Adrenal gland (tissue), 12 donors: ENCODE results near the gene LARGE1. TPM values are rescaled to one million over a fixed set of nuclear protein-coding genes. Genes with fewer than 3 reads are reported as not detected.
A peak's percentile ranks its signal among the peaks of the same experiment; 100 is the strongest.

ENCODE experiments used
- DNase-seq, 7 donors: peaks; one replicate each; pipeline ENCODE4 v3.0.0-alpha.2; 2019 to 2020
- H3K27ac ChIP-seq, 5 donors: fragments of 200-600 bp; sonication (generic) in 4 of 5; 1 replicate in 3 of 5; 2 replicates in 2 of 5; pipeline versions ENCODE4 v1.5.1 to v1.8.0; 2016 to 2020; ENCODE audit warnings: mild to moderate bottlenecking in 1 of 5
- H3K27me3 ChIP-seq: fragments of 200-600 bp; 2 replicates; pipeline ENCODE4 v1.8.0; 2021
- H3K36me3 ChIP-seq, 2 donors: fragments of 200-600 bp; replicated peaks in 1 of 2; 1 replicate in 1 of 2; 2 replicates in 1 of 2; pipeline versions ENCODE4 v1.5.1 to v1.8.0; 2018 to 2022
- H3K4me1 ChIP-seq, 2 donors: fragments of 200-600 bp; replicated peaks in 1 of 2; 1 replicate in 1 of 2; 2 replicates in 1 of 2; pipeline versions ENCODE4 v1.5.1 to v1.8.0; 2018 to 2021
- H3K4me3 ChIP-seq, 4 donors: fragments of 200-600 bp; sonication (generic) in 3 of 4; one replicate each; pipeline ENCODE4 v1.5.1; 2016 to 2018
- H3K9me3 ChIP-seq, 3 donors: fragments of 200-600 bp; sonication (generic) in 1 of 3; replicated peaks in 1 of 3; 1 replicate in 2 of 3; 2 replicates in 1 of 3; pipeline versions ENCODE4 v1.5.1 to v1.8.0; 2016 to 2021
- POLR2A ChIP-seq, 2 donors: fragments of 450-650 bp; IDR thresholded peaks; one replicate each; pipeline ENCODE4 v1.6.1; 2017; ENCODE audit warnings: antibody characterized with exemption in 2 of 2, mild to moderate bottlenecking in 2 of 2, moderate library complexity in 1 of 2
- WGBS, 4 donors: extraction: QIAGEN DNeasy Blood & Tissue Kit in 2 of 4; methylation state at CpG; one replicate each; pipeline versions ENCODE4 v1.1.5 to v1.1.7; 2013 to 2017; 5-methylcytosine and 5-hydroxymethylcytosine counted together
- intact Hi-C, 2 donors: fragments of 100-400 bp; cut with DNase I; formaldehyde crosslinking; loops; one replicate each; pipeline versions ENCODE4 v1.14.1 to v1.15.0; 2022 to 2023
- polyA plus RNA-seq, 3 donors: library from polyadenylated mRNA; stranded (reverse); fragments of 200-250 nt in 2 of 3; fragments of 350-450 nt in 1 of 3; fragmentation: Illumina TruSeq in 1 of 3; extraction: RNeasy Lipid Tissue Mini Kit (QIAGEN cat#74804) in 1 of 3; gene quantifications; one replicate each; pipeline ENCODE4 v1.2.3, GENCODE V29; 2013 to 2014
- total RNA-seq, 9 donors: library from RNA; depleted of rRNA in 4 of 9; stranded (reverse); fragments of >200 nt in 4 of 9; fragments of 120-200 nt in 1 of 9; fragmentation: NEBNext Ultra II Directional in 1 of 9; extraction: Animal tissue kit (Norgen Biotek cat#: 25700) in 1 of 9; gene quantifications; one replicate each; pipeline versions ENCODE4 v1.1.0 to v1.2.4, GENCODE V29; 2013 to 2023
- TF ChIP-seq, protein P1 (sequence below), 6 experiments: fragments of 450-650 bp in 4 of 6; fragments of 200-600 bp in 2 of 6; sonication (generic) in 1 of 6; IDR thresholded peaks; 1 replicate in 5 of 6; 2 replicates in 1 of 6; pipeline versions ENCODE4 v1.5.1 to v1.8.0; 2016 to 2021; ENCODE audit warnings: antibody characterized with exemption in 6 of 6, mild to moderate bottlenecking in 2 of 6, moderate library complexity in 1 of 6
- donor health status: healthy with polysubstance abuse.
- donor health status: Bipolar disorder and iron deficiency.
- donor health status: DM: yes; HTN: yes; CAD: no.
- donor health status: DM: no; HTN: no; CAD: no.
- donor health status: DM: no; HTN: no; CAD: no.
- donor health status: DM: yes; HTN: yes; CAD: no.

LARGE1 gene
- total and polyA plus RNA-seq, 12 donors: 3.4 to 67.6 (median 30.6) TPM

DNA sequence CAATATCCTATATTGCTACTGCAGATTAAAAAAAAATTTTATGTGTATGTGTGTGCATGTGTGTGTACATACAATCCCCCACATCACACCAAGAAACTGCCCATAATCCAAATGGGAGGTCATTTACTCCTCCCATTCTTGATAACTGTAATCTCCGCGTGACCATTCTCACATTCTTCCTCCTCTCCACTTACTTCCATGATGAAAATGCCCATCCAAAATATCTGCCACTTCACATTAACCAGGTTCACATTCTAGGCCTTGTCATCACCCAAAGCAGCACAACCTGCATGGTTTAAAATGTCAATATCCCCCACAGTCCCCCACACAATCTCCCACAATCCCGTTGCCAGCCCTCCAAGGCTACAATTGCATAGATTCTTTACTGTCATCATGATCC is 149.6 kb downstream of the LARGE1 start:
- WGBS, 4 donors: 91 to 96% (median 94%) methylated on average over 3 of the region's 3 CpGs
- intact Hi-C loops: no loop called here
- no peaks in the 10 kb centered on the region for H3K4me1 ChIP-seq

DNA sequence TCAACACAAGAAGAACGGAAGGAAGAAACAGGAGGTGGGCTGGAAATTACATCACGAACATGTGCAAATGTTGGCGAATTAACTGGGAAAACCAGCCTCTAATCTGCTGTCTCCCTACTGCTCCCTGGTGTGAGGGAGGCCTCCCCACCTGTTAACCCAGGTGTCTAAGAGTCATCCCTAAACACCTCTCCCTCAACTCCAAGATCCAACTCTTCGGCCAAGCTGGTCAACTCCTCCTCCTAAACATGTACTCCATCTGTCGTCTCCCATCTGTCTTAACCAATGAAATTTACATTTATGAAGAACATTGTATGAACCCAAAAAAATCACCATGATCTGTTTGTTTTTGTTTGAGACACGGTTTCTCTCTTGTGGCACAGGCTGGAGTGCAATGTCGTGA is 154.2 kb downstream of the LARGE1 start:
- no peaks in the 10 kb centered on the region for H3K27me3 ChIP-seq
- WGBS, 4 donors: 89 to 95% (median 92%) methylated on average over 7 of the region's 7 CpGs
- TF ChIP-seq, protein P1, sequence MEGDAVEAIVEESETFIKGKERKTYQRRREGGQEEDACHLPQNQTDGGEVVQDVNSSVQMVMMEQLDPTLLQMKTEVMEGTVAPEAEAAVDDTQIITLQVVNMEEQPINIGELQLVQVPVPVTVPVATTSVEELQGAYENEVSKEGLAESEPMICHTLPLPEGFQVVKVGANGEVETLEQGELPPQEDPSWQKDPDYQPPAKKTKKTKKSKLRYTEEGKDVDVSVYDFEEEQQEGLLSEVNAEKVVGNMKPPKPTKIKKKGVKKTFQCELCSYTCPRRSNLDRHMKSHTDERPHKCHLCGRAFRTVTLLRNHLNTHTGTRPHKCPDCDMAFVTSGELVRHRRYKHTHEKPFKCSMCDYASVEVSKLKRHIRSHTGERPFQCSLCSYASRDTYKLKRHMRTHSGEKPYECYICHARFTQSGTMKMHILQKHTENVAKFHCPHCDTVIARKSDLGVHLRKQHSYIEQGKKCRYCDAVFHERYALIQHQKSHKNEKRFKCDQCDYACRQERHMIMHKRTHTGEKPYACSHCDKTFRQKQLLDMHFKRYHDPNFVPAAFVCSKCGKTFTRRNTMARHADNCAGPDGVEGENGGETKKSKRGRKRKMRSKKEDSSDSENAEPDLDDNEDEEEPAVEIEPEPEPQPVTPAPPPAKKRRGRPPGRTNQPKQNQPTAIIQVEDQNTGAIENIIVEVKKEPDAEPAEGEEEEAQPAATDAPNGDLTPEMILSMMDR (IDR thresholded peaks at IDR 0.05): no peak
- TF ChIP-seq POLR2A (IDR thresholded peaks at IDR 0.05): no peak
- H3K36me3 ChIP-seq: no peaks in the 10 kb centered on the region
- no peak for DNase-seq
- no peaks in the 10 kb centered on the region for H3K9me3 ChIP-seq
- H3K4me3 ChIP-seq: no peak overlapping the region
- no peak overlapping the region for H3K27ac ChIP-seq
- H3K4me1 ChIP-seq: no peaks in the 10 kb centered on the region
- intact Hi-C loops: no loop called here

More for the DNA sequence above, 149.6 kb downstream of the LARGE1 start:
- H3K27me3 ChIP-seq: no peaks in the 10 kb centered on the region
- no peak for TF ChIP-seq POLR2A (IDR thresholded peaks at IDR 0.05)
- TF ChIP-seq, protein P1 (IDR thresholded peaks at IDR 0.05): no peak
- no peaks in the 10 kb centered on the region for H3K36me3 ChIP-seq
- H3K9me3 ChIP-seq: no peaks in the 10 kb centered on the region
- H3K27ac ChIP-seq: no peak overlapping the region
- DNase-seq: no peak
- no peak overlapping the region for H3K4me3 ChIP-seq

DNA sequence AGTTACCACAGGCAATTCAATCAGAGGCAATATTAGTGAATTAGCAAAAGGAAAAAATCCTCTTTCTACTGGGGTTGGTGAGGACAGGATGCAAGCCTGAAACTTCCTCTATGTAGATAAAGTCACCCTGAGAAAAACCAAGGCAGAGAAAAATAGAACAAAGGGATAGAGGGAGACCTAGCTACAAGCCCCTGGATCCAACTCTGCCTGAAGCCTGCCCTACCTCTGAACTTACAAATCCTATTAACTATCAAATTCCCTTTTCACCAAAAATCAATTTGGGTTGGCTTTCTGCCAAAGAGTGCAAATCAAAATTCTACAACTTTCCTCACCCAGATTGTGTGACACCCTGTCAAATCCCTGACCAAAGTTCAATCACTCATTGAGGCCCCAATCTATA is 161.3 kb downstream of the LARGE1 start:
- Histone ChIP-seq H3K27me3 (no peaks in the 10 kb centered on the region), H3K9me3 (no peaks in the 10 kb centered on the region), H3K4me3 (no peak overlapping the region), H3K27ac (no peak overlapping the region), H3K4me1 (no peaks in the 10 kb centered on the region), H3K36me3 (no peaks in the 10 kb centered on the region)
- intact Hi-C loops: no loop called here
- no peak for DNase-seq
- TF ChIP-seq, protein P1 (IDR thresholded peaks at IDR 0.05): no peak
- no peak for TF ChIP-seq POLR2A (IDR thresholded peaks at IDR 0.05)

DNA sequence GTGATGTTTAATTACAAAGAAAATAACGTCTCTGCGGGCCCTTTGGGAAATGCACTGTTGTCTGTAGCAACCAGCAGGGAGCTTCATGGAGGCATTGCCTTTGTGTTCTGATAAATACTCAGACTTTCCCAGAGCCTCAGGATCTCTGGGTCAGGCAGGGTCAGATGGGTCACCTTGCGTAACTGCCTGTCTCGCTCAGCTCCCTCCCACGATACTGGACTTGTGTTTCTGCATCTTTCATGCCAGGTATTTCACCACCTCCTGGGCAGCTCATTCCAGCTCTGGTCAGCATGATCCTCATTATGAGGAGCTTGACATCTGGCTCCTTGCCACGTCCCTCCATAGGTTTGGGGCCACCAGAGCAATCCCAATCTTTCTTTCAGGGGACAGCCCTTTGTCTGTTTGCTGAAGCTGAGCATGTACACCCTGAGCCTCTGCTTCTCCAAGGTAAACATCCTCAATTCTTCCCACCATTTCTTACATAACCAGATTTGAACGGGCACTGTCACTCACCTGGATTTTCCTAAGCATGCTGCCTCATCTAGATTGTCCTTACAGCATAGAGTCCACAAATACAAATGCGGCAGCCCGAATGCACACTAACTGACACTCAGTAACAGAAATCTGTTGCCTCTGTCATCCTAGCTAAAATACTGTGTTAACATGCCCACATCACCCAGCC is 162.3 kb downstream of the LARGE1 start:
- 76 to 78% (median 77%) methylated on average over 9 of the region's 9 CpGs for WGBS, 4 donors
- no peak overlapping the region for H3K27ac ChIP-seq

More for the DNA sequence above, 162.3 kb downstream of the LARGE1 start:
- Histone ChIP-seq H3K36me3 (no peaks in the 10 kb centered on the region), H3K27me3 (no peaks in the 10 kb centered on the region), H3K4me3 (no peak overlapping the region), H3K4me1 (no peaks in the 10 kb centered on the region), H3K9me3 (no peaks in the 10 kb centered on the region)
- TF ChIP-seq POLR2A (IDR thresholded peaks at IDR 0.05): no peak
- TF ChIP-seq, protein P1 (IDR thresholded peaks at IDR 0.05): no peak
- intact Hi-C loops: no loop called here
- DNase-seq: peak in 3 of 7 donors; percentile 3 to 61 (median 13)
